ENCODE results near the gene WDR62.
A peak's percentile ranks its signal among the peaks of the same experiment; 100 is the strongest.

The WDR62 gene

DNA sequence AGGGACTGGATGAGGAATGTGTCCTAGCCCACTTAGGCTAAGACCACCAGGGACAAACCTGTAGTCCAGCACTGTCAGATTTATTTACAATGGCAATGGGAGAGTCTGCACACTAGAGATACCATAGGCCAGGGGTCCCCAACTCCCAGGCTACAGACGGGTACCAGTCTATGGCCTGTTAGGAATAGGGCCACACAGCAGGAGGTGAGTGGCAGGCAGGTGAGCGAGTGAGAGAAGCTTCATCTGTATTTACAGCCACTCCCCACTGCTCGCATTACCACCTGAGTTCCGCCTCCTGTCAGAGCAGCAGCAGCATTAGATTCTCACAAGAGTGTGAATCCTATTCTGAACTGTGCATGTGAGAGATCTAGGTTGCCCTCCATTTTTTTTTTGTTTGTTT is 3.1 kb upstream of the WDR62 start:
- no peak for TF ChIP-seq CTCF (IDR thresholded peaks at IDR 0.05; ENCODE audit: extremely low read depth, insufficient read depth, missing control alignments)
- in situ Hi-C loops (cut with MboI; ENCODE audit: low pct_unique_long_range_greater_than_20kb, low sequenced_read_pairs, unreplicated experiment): no loop called here
- no peak for DNase-seq (ENCODE audit: low spot score)

GRCh38 chr19:36054119-36054732 is 471 bp upstream of the WDR62 start, which contains the start of gene THAP8:
TSS of gene THAP8 (minus strand) at chr19:36054285. CDS start at chr19:36054217, 68 bp downstream.
- in situ Hi-C loops (cut with MboI; ENCODE audit: low pct_unique_long_range_greater_than_20kb, low sequenced_read_pairs, unreplicated experiment): no loop called here
- TF ChIP-seq CTCF (IDR thresholded peaks at IDR 0.05; ENCODE audit: extremely low read depth, insufficient read depth, missing control alignments): peak; percentile 50
- peak; percentile 99 for DNase-seq (ENCODE audit: low spot score)

DNA sequence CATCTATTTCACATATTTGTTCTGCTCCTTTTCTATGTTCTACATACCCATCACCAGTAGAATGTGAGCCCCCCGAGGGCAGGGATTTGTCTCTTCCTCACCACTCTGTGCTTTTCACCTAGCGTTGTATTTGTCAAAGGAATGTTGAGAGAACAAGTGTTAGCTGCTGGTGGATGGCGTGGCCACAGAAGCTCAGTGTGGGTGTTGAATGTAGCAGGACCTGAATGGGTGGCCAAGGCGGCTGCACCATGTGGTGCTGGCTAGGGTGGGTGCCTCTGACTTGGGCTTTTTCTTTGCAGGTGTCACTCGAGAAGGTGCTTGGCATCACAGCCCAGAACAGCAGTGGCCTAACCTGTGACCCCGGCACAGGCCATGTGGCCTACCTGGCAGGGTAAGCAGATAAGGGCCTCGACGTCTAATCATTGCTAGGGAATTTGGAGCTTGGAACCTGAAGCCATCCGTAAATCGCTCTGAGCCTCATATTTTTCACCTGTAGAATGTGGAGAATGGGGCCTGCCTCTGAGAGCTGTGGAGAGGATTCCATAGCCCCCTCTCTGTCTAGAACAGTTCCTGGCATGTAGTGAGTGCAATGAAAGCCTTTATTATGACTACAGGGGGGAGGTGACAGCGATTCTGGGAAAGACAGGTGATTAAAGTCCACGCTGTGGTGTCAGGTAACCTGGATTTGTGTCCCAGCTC is 3.9 kb downstream of the WDR62 start:
- DNase-seq (ENCODE audit: low spot score): no peak
- in situ Hi-C loops (cut with MboI; ENCODE audit: low pct_unique_long_range_greater_than_20kb, low sequenced_read_pairs, unreplicated experiment): no loop called here
- TF ChIP-seq CTCF (IDR thresholded peaks at IDR 0.05; ENCODE audit: extremely low read depth, insufficient read depth, missing control alignments): no peak

DNA sequence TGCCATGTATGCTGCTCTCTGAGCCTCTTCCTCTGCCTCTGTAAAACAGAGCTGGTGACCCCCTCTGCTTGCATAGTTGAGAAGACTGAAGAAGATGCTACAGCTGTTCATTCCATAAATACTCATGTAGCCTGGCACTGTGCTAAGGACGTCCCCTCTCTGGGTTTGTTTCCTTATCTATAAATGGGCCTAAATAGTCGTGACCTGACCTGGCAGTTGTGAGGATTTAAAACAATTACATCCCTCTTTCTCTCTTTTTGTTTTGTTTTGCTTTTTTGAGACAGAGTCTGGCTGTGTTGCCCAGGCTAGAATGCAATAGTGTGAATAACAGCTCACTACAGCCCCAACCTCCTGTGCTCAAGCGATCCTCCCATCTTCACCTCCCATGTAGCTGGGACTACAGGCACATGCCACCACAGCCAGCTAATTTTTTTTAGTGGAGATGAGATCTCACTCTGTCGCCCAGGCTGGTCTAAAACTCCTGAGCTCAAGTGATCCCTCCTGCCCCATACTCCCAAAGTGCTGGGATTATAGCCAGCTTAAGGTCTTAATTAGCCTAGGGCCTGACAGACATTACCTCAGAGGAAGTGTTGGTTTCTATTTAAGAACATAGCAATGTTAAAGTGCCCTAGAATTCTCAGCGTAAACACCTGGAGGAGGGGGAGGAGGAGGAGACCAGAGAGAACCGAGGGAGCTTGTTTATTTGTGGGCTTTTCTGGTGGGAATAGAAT is 4.6 kb downstream of the WDR62 start:
- in situ Hi-C loops (cut with MboI; ENCODE audit: low pct_unique_long_range_greater_than_20kb, low sequenced_read_pairs, unreplicated experiment): no loop called here
- DNase-seq (ENCODE audit: low spot score): no peak
- no peak for TF ChIP-seq CTCF (IDR thresholded peaks at IDR 0.05; ENCODE audit: extremely low read depth, insufficient read depth, missing control alignments)

DNA sequence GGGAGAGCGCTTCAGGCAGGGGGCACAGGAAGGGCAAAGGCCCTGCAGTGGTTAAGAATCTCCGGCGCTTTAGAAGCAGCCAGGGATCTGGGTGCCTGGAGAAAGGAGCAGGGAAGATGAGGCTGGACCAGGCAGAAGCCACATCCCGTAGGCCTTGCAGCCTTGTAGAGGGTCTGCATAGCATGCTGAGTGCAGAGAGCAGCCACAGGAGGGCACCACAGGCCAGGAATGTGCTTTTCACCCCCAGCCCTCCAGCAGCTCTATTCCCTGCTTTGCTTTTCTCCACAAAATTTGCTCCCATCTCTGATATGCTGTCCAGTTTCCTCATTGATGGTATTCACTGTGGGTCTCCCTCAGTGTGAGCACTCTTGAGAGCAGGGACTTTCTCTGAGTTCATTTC is 5.7 kb downstream of the WDR62 start:
- DNase-seq (ENCODE audit: low spot score): peak; percentile 61
- in situ Hi-C loops (cut with MboI; ENCODE audit: low pct_unique_long_range_greater_than_20kb, low sequenced_read_pairs, unreplicated experiment): no loop called here
- peak; percentile 85 for TF ChIP-seq CTCF (IDR thresholded peaks at IDR 0.05; ENCODE audit: extremely low read depth, insufficient read depth, missing control alignments)

GRCh38 chr19:36061367-36061766 is 6.7 kb downstream of the WDR62 start:
- in situ Hi-C loops (cut with MboI; ENCODE audit: low pct_unique_long_range_greater_than_20kb, low sequenced_read_pairs, unreplicated experiment): no loop called here
- no peak for DNase-seq (ENCODE audit: low spot score)
- no peak for TF ChIP-seq CTCF (IDR thresholded peaks at IDR 0.05; ENCODE audit: extremely low read depth, insufficient read depth, missing control alignments)
